Mesenchymal stem cell (in vitro differentiated cells and primary cell): Measurements from ENCODE around the gene RSBN1L. TPM values are rescaled to one million over a fixed set of nuclear protein-coding genes. Genes with fewer than 3 reads are reported as not detected.

Experiments
- DNase-seq: peaks from one replicate; pipeline ENCODE4 v3.0.0-alpha.2; 2013
- H2AFZ ChIP-seq: one replicate; pipeline ENCODE4 v1.6.1; 2013; ENCODE audit warnings: low read depth, mild to moderate bottlenecking, control low read depth, inconsistent platforms, low read length, moderate library complexity
- H2AK5ac ChIP-seq: 2 replicates; pipeline ENCODE4 v1.6.1; 2013; ENCODE audit warnings: low read length, moderate library complexity, mild to moderate bottlenecking, inconsistent platforms; ENCODE audit not compliant: severe bottlenecking
- H2BK120ac ChIP-seq: one replicate; pipeline ENCODE4 v1.6.1; 2013; ENCODE audit warnings: low read depth, mild to moderate bottlenecking, inconsistent platforms, low read length, moderate library complexity
- H2BK12ac ChIP-seq, 2 experiments: one replicate each; pipeline ENCODE4 v1.6.1; 2013; ENCODE audit warnings: inconsistent platforms in 2 of 2, low read length in 2 of 2, mild to moderate bottlenecking in 2 of 2, moderate library complexity in 2 of 2, control low read depth in 1 of 2
- H2BK15ac ChIP-seq: one replicate; pipeline ENCODE4 v1.6.1; 2013; ENCODE audit warnings: mild to moderate bottlenecking, low read depth, inconsistent platforms; ENCODE audit not compliant: poor library complexity, severe bottlenecking
- H2BK5ac ChIP-seq: 2 replicates; pipeline ENCODE4 v1.6.1; 2013; ENCODE audit warnings: low read depth, mild to moderate bottlenecking, low read length, control low read depth, inconsistent platforms; ENCODE audit not compliant: poor library complexity, severe bottlenecking
- H3K14ac ChIP-seq, 2 experiments: one replicate each; pipeline ENCODE4 v1.6.1; 2013; ENCODE audit warnings: inconsistent platforms in 2 of 2, low read length in 2 of 2, control low read depth in 1 of 2, mild to moderate bottlenecking in 1 of 2, moderate library complexity in 1 of 2
- H3K18ac ChIP-seq, 2 experiments: one replicate each; pipeline ENCODE4 v1.6.1; 2013; ENCODE audit warnings: inconsistent platforms in 2 of 2, low read length in 2 of 2, control low read depth in 1 of 2, low read depth in 1 of 2, mild to moderate bottlenecking in 1 of 2
- H3K23ac ChIP-seq, 2 experiments: one replicate each; pipeline ENCODE4 v1.6.1; 2013; ENCODE audit warnings: inconsistent platforms in 2 of 2, low read length in 2 of 2, mild to moderate bottlenecking in 2 of 2, moderate library complexity in 2 of 2, control low read depth in 1 of 2
- H3K27ac ChIP-seq: 2 replicates; pipeline ENCODE4 v1.5.1; 2013; ENCODE audit warnings: mild to moderate bottlenecking, moderate library complexity, low read length, control low read depth, inconsistent platforms; ENCODE audit not compliant: poor library complexity, severe bottlenecking
- H3K27me3 ChIP-seq, 2 experiments: 2 replicates each; pipeline versions ENCODE4 v1.6.1 to v1.7.0; 2013; ENCODE audit warnings: low read length in 2 of 2, mild to moderate bottlenecking in 2 of 2, moderate library complexity in 2 of 2, control low read depth in 1 of 2, inconsistent platforms in 1 of 2; ENCODE audit not compliant: control insufficient read depth in 1 of 2, insufficient read depth in 1 of 2
- H3K36me3 ChIP-seq, 2 experiments: 2 replicates each; pipeline versions ENCODE4 v1.6.1 to v1.7.0; 2013; ENCODE audit warnings: low read length in 2 of 2, control low read depth in 1 of 2, inconsistent platforms in 1 of 2, low read depth in 1 of 2, mild to moderate bottlenecking in 1 of 2; ENCODE audit not compliant: insufficient read depth in 2 of 2, control insufficient read depth in 1 of 2
- H3K4ac ChIP-seq, 2 experiments: one replicate each; pipeline ENCODE4 v1.6.1; 2013; ENCODE audit warnings: inconsistent platforms in 2 of 2, low read length in 2 of 2, mild to moderate bottlenecking in 2 of 2, moderate library complexity in 2 of 2, control low read depth in 1 of 2, low read depth in 1 of 2
- H3K4me1 ChIP-seq: 2 replicates; pipeline ENCODE4 v1.6.1; 2013; ENCODE audit warnings: low read depth, low read length, control low read depth; ENCODE audit not compliant: control insufficient read depth, insufficient read depth
- H3K4me2 ChIP-seq: 2 replicates; pipeline ENCODE4 v1.6.1; 2013; ENCODE audit warnings: low read length, mild to moderate bottlenecking, inconsistent platforms; ENCODE audit not compliant: poor library complexity, severe bottlenecking
- H3K4me3 ChIP-seq, 2 experiments: 2 replicates each; pipeline versions ENCODE4 v1.5.1 to v1.7.0; 2013; ENCODE audit warnings: low read length in 2 of 2, mild to moderate bottlenecking in 2 of 2, control low read depth in 1 of 2, low read depth in 1 of 2; ENCODE audit not compliant: insufficient read depth in 1 of 2
- H3K79me1 ChIP-seq: replicated peaks from 2 replicates; pipeline ENCODE4 v1.6.1; 2013; ENCODE audit warnings: mild to moderate bottlenecking, control low read depth, low read length, inconsistent platforms; ENCODE audit not compliant: poor library complexity, severe bottlenecking
- H3K9ac ChIP-seq: 2 replicates; pipeline ENCODE4 v1.7.0; 2013; ENCODE audit warnings: mild to moderate bottlenecking, low read length, moderate library complexity
- H3K9me3 ChIP-seq: 2 replicates; pipeline ENCODE4 v1.7.0; 2013; ENCODE audit warnings: mild to moderate bottlenecking, low read length; ENCODE audit not compliant: control insufficient read depth
- H4K8ac ChIP-seq: one replicate; pipeline ENCODE4 v1.6.1; 2013; ENCODE audit warnings: inconsistent platforms, mild to moderate bottlenecking, low read length, moderate library complexity
- H4K91ac ChIP-seq: one replicate; pipeline ENCODE4 v1.6.1; 2013; ENCODE audit warnings: mild to moderate bottlenecking, low read length, inconsistent platforms
- WGBS: methylation state at CpG from one replicate; pipeline ENCODE4 v1.1.7; 2013; ENCODE audit warnings: mixed read lengths; 5-methylcytosine and 5-hydroxymethylcytosine counted together
- polyA plus RNA-seq, 2 experiments: library from polyadenylated mRNA; stranded (reverse); fragments of 200-250 nt; gene quantifications; one replicate each; pipeline ENCODE4 v1.2.3, GENCODE V29; 2013

Gene RSBN1L
- 9.5 TPM for polyA plus RNA-seq (2013, experiment 1 of 2)
- 9.7 TPM for polyA plus RNA-seq (2013, experiment 2 of 2)

DNA sequence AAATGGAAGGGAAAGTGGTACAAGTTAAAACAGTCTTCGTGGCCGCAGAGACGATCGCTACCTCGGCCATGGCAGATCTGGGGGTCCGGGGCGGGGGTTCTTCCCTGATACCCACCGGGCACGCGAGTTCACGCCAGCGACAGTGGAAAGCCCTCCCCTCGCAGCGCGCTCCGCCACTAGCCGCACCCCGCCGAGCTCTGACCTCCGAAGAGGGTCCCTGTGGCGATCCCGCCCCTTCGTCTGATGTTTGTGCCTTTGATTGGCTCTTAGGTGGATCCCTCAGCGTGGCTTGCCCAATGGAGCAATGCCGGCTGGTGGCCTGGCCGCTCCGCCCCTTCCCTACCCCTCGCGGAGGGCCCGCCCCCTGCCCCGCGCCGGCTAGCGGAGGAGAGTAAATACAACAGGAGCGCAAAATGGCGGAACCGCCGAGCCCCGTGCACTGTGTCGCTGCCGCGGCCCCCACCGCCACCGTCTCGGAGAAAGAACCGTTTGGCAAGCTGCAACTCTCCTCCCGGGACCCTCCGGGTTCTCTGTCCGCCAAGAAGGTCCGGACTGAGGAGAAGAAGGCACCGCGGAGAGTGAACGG lies at the start of gene RSBN1L:
Gene RSBN1L, plus strand, starts transcription at position 403 of the 586 bp plus-strand sequence. Its CDS starts 11 bp downstream, at position 414.
- Histone ChIP-seq H3K4me1 (peaks cover 8% of the 10 kb centered on the region), H2BK5ac (no peak within 1 kb of the TSS), H2BK15ac (peak within 1 kb of the TSS; percentile 87), H3K79me1 (peaks cover 12% of the 10 kb centered on the region), H3K27me3 (no peaks in the 10 kb centered on the region), H4K91ac (peak within 1 kb of the TSS; percentile 30), H3K9me3 (no peaks in the 10 kb centered on the region), H2AK5ac (no peak within 1 kb of the TSS), H2BK120ac (peak within 1 kb of the TSS; percentile 51), H3K23ac (peak within 1 kb of the TSS in 1 of 2 experiments; percentile 83), H3K27ac (peak within 1 kb of the TSS; percentile 79), H3K4me3 (peak within 1 kb of the TSS; percentile 67 to 92), H2AFZ (peak within 1 kb of the TSS; percentile 76), H3K4me2 (peak within 1 kb of the TSS; percentile 86), H3K14ac (peak within 1 kb of the TSS in 1 of 2 experiments; percentile 88), H3K9ac (peak within 1 kb of the TSS; percentile 98), H2BK12ac (peak within 1 kb of the TSS in 1 of 2 experiments; percentile 93), H3K36me3 (peaks cover 0 to 2% of the 10 kb centered on the region in 2 experiments), H4K8ac (peak within 1 kb of the TSS; percentile 58), H3K4ac (peak within 1 kb of the TSS; percentile 79 to 82), H3K18ac (peak within 1 kb of the TSS; percentile 65 to 96)
- DNase-seq, result peak; percentile 99
- WGBS, result under 1% methylated on average over 53 of the region's 53 CpGs

DNA sequence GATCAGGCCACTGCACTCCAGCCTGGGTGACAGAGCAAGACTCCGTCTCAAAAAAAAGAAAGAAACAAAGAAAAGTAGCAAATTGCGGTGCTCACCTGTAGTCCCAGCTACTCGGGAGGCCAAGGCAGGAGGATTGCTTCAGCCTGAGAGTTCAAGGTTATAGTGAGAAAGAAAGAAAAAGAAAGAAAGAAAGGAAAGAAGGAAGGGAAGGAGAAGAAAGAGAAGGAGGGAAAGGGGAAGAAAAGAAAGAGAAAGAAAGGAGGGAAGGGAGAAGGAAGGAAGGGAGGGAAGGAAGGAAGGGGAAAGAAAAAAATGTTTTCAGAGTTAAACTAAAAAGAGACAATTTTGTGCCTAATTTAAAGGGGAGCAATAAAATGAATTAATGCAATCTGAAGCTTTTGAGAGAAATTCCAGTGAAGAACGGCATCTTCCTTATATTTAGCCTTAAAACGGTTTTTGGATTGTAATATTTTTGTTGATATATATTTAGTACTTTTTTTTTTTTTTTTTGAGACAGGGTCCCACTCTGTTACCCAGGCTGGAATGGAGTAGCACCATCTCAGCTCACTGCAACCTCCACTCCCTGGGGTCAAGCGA lies 47.4 kb upstream of the RSBN1L start:
- Histone ChIP-seq H3K9me3 (no peaks in the 10 kb centered on the region), H3K9ac (no peak overlapping the region), H2AFZ (no peak overlapping the region), H4K91ac (no peak overlapping the region), H3K4me3 (no peak overlapping the region), H3K79me1 (peaks cover 12% of the 10 kb centered on the region), H2BK120ac (no peak overlapping the region), H3K4me1 (peaks cover 5% of the 10 kb centered on the region), H2BK15ac (no peak overlapping the region), H2BK12ac (no peak overlapping the region), H3K36me3 (peaks cover 41 to 61% of the 10 kb centered on the region in 2 experiments), H4K8ac (no peak overlapping the region), H3K27ac (no peak overlapping the region), H3K14ac (no peak overlapping the region), H3K4ac (no peak overlapping the region), H3K23ac (no peak overlapping the region), H2AK5ac (no peak overlapping the region), H3K18ac (no peak overlapping the region), H2BK5ac (no peak overlapping the region), H3K4me2 (no peak overlapping the region), H3K27me3 (no peaks in the 10 kb centered on the region)
- DNase-seq, result no peak
- 98% methylated on average over 5 of the region's 6 CpGs for WGBS

DNA sequence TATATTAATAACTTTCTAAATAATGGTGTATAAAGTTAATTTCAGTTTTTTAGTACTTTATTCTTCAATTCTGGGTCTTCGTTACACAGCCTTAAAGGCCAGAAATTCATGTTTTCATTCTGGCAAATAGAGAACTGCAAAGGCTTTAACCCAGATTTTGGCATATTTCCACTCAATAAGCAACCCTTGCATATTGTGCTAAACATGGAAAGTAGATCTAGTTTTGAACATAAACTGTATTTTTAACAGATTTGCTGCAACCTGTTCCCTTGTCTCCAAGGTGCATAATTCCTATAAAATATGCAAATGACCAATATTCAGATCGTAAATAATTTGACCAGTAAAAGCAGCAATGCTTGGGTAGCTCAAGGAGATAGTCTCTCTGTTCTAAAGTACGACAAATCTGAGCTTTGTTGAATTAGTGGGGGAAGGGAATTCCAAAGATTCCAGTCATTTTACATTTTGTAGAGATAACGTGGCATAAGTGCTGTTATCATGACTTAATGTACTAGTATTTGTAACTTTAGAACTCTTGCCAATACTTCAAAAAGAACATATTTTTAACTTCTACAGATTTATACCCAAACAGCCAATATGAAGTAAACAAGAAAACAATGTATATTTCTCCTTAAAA lies 46.4 kb upstream of the RSBN1L start:
- peak; percentile 27 for DNase-seq
- WGBS, result 73% methylated on average over 3 of the region's 4 CpGs

DNA sequence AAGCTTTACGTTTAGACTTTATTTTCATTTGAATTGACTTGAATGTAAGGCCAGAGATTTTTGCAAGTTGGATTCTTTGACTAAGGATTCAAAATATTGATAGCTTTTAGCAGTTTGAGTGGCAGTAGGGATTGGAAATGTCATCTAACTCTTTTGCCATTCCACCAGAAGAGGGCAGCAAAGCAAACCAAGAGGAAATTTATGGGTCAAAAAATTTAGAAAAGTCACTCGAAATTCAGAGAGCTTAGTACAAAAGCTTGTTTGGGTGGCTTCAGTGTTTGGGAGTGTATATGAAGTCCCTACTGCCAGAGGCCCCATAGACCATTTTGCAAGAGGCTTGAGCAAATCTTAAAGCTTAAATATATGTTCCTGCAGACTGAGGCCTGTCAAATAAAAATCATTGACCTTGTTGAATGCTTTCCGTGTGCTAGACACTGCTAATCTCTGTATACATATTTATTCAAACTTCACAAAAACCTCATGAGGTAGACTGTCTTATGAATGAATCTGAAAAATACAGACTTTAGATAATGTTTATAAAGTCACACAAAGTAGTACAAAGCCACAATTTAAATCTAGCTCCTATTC lies 44.6 kb upstream of the RSBN1L start:
- no peaks in the 10 kb centered on the region for H3K27me3 ChIP-seq
- peaks cover 36 to 62% of the 10 kb centered on the region in 2 experiments for H3K36me3 ChIP-seq
- H3K27ac ChIP-seq, result no peak overlapping the region
- H3K9me3 ChIP-seq, result no peaks in the 10 kb centered on the region
- H3K23ac ChIP-seq, result no peak overlapping the region
- peaks cover 8% of the 10 kb centered on the region for H3K79me1 ChIP-seq
- H2BK12ac ChIP-seq, result no peak overlapping the region
- H2BK5ac ChIP-seq, result no peak overlapping the region
- no peak overlapping the region for H2BK120ac ChIP-seq
- no peak overlapping the region for H3K4ac ChIP-seq
- no peak overlapping the region for H3K4me3 ChIP-seq
- no peak overlapping the region for H3K14ac ChIP-seq
- peak; percentile 57 for DNase-seq
- no peak overlapping the region for H2BK15ac ChIP-seq
- H3K18ac ChIP-seq, result no peak overlapping the region
- no peak overlapping the region for H3K4me2 ChIP-seq
- peaks cover 5% of the 10 kb centered on the region for H3K4me1 ChIP-seq
- H2AFZ ChIP-seq, result no peak overlapping the region
- 14% methylated on average over 2 of the region's 3 CpGs for WGBS
- peak overlapping the region; percentile 33 for H3K9ac ChIP-seq
- H4K8ac ChIP-seq, result no peak overlapping the region
- H2AK5ac ChIP-seq, result no peak overlapping the region
- no peak overlapping the region for H4K91ac ChIP-seq

More for the DNA sequence above, 46.4 kb upstream of the RSBN1L start:
- peaks cover 5% of the 10 kb centered on the region for H3K4me1 ChIP-seq
- H3K36me3 ChIP-seq, result peaks cover 43 to 61% of the 10 kb centered on the region in 2 experiments
- no peak overlapping the region for H3K14ac ChIP-seq
- H3K4ac ChIP-seq, result no peak overlapping the region
- no peak overlapping the region for H2BK5ac ChIP-seq
- H4K8ac ChIP-seq, result no peak overlapping the region
- no peak overlapping the region for H2BK15ac ChIP-seq
- H2BK120ac ChIP-seq, result no peak overlapping the region
- no peak overlapping the region for H2BK12ac ChIP-seq
- no peaks in the 10 kb centered on the region for H3K9me3 ChIP-seq
- no peaks in the 10 kb centered on the region for H3K27me3 ChIP-seq
- H2AFZ ChIP-seq, result no peak overlapping the region
- no peak overlapping the region for H2AK5ac ChIP-seq
- H3K18ac ChIP-seq, result no peak overlapping the region
- no peak overlapping the region for H4K91ac ChIP-seq
- H3K27ac ChIP-seq, result peak overlapping the region; percentile 45
- no peak overlapping the region for H3K23ac ChIP-seq
- peaks cover 11% of the 10 kb centered on the region for H3K79me1 ChIP-seq
- peak overlapping the region; percentile 44 for H3K9ac ChIP-seq
- H3K4me3 ChIP-seq, result no peak overlapping the region
- no peak overlapping the region for H3K4me2 ChIP-seq
